IMR-90 (cell line): ENCODE measurements around the gene EHBP1. TPM values are rescaled to one million over a fixed set of nuclear protein-coding genes. Genes with fewer than 3 reads are reported as not detected.

Experiments
- ATAC-seq: fragments of 200-7000 bp; cut with Tn5 transposase; 2 replicates; pipeline ENCODE4 v1.9.1; 2020; ENCODE audit warnings: low read depth, mild to moderate bottlenecking, moderate library complexity
- BruUV-seq: library from RNA; stranded (reverse); fragments of 400-500 nt; replicated peaks from 2 replicates; lab custom pipeline; 2021; lab: Mats Ljungman, UMichigan
- CTCF ChIA-PET: fragments of 300-600 bp; formaldehyde crosslinking; extraction: SDS; loops from one replicate; lab custom pipeline; 2021; ENCODE audit warnings: antibody characterized with exemption; lab: Yijun Ruan, JAX
- POLR2A ChIA-PET: fragments of 300-600 bp; sonication (Branson Sonifier 250); formaldehyde crosslinking; loops from one replicate; lab custom pipeline; 2022; ENCODE audit warnings: antibody characterized with exemption; ENCODE audit not compliant: unreplicated experiment; lab: Charles Lee
- DNase-seq: peaks from one replicate; pipeline ENCODE4 v3.0.0; 2013
- H2AFZ ChIP-seq: replicated peaks from 2 replicates; pipeline ENCODE3; 2013; ENCODE audit warnings: low read length, mild to moderate bottlenecking; ENCODE audit not compliant: poor library complexity
- H2AK5ac ChIP-seq: 2 replicates; pipeline ENCODE4 v1.6.1; 2013; ENCODE audit warnings: low read depth, low read length, inconsistent platforms
- H2AK9ac ChIP-seq: replicated peaks from 2 replicates; pipeline ENCODE3; 2013; ENCODE audit warnings: mild to moderate bottlenecking, low read depth, low read length, moderate library complexity; ENCODE audit not compliant: poor library complexity
- H2BK120ac ChIP-seq: 2 replicates; pipeline ENCODE4 v1.6.1; 2013; ENCODE audit warnings: low read depth, low read length, inconsistent platforms
- H2BK15ac ChIP-seq: 3 replicates; pipeline ENCODE4 v1.6.1; 2013; ENCODE audit warnings: low read depth, low read length, inconsistent platforms
- H2BK20ac ChIP-seq: 2 replicates; pipeline ENCODE4 v1.6.1; 2013; ENCODE audit warnings: low read depth, mild to moderate bottlenecking, inconsistent platforms, low read length, moderate library complexity
- H2BK5ac ChIP-seq: 2 replicates; pipeline ENCODE4 v1.6.1; 2013; ENCODE audit warnings: mild to moderate bottlenecking, low read depth, low read length, inconsistent platforms; ENCODE audit not compliant: poor library complexity, severe bottlenecking
- H3K14ac ChIP-seq: replicated peaks from 2 replicates; pipeline ENCODE4 v1.6.1; 2013; ENCODE audit warnings: low read depth, low read length, inconsistent platforms
- H3K18ac ChIP-seq: 2 replicates; pipeline ENCODE4 v1.6.1; 2013; ENCODE audit warnings: low read depth, low read length, control low read depth
- H3K23ac ChIP-seq: 2 replicates; pipeline ENCODE4 v1.6.1; 2013; ENCODE audit warnings: low read depth, low read length, inconsistent platforms
- H3K27ac ChIP-seq: 2 replicates; pipeline ENCODE4 v1.5.1; 2013; ENCODE audit warnings: mild to moderate bottlenecking, control low read depth, low read length; ENCODE audit not compliant: insufficient read depth
- H3K27me3 ChIP-seq: 2 replicates; pipeline ENCODE4 v1.6.1; 2013; ENCODE audit warnings: low read length; ENCODE audit not compliant: control insufficient read depth, insufficient read depth
- H3K36me3 ChIP-seq: 2 replicates; pipeline ENCODE4 v1.6.1; 2013; ENCODE audit warnings: low read length, mixed read lengths; ENCODE audit not compliant: control insufficient read depth, insufficient read depth
- H3K4ac ChIP-seq: 2 replicates; pipeline ENCODE4 v1.6.1; 2013; ENCODE audit warnings: low read depth, low read length, inconsistent platforms
- H3K4me1 ChIP-seq: 2 replicates; pipeline ENCODE4 v1.6.1; 2013; ENCODE audit warnings: low read length, mixed read lengths; ENCODE audit not compliant: control insufficient read depth, insufficient read depth
- H3K4me2 ChIP-seq: 2 replicates; pipeline ENCODE4 v1.6.1; 2013; ENCODE audit warnings: low read depth, mild to moderate bottlenecking, control low read depth, low read length, moderate library complexity
- H3K4me3 ChIP-seq: 2 replicates; pipeline ENCODE4 v1.5.1; 2013; ENCODE audit warnings: low read depth, mild to moderate bottlenecking, control low read depth, low read length, moderate library complexity; ENCODE audit not compliant: insufficient read depth
- H3K56ac ChIP-seq: 2 replicates; pipeline ENCODE4 v1.6.1; 2013; ENCODE audit warnings: low read length, inconsistent platforms; ENCODE audit not compliant: insufficient read depth; ENCODE audit errors: extremely low read depth
- H3K79me1 ChIP-seq, 2 experiments: 2 replicates each; pipeline ENCODE4 v1.6.1; 2013; ENCODE audit warnings: low read length in 2 of 2, inconsistent platforms in 1 of 2, low read depth in 1 of 2
- H3K9ac ChIP-seq: 2 replicates; pipeline ENCODE4 v1.6.1; 2013; ENCODE audit warnings: low read depth, low read length, control low read depth
- H3K9me1 ChIP-seq: 2 replicates; pipeline ENCODE4 v1.6.1; 2013; ENCODE audit warnings: low read length, inconsistent platforms; ENCODE audit not compliant: insufficient read depth
- H3K9me3 ChIP-seq: 2 replicates; pipeline ENCODE4 v1.6.1; 2013; ENCODE audit warnings: low read length; ENCODE audit not compliant: control insufficient read depth, insufficient read depth
- H4K20me1 ChIP-seq: 2 replicates; pipeline ENCODE4 v1.6.1; 2013; ENCODE audit warnings: low read length, inconsistent platforms; ENCODE audit not compliant: insufficient read depth
- H4K5ac ChIP-seq: 2 replicates; pipeline ENCODE4 v1.6.1; 2013; ENCODE audit warnings: mild to moderate bottlenecking, low read depth, low read length, control low read depth
- H4K8ac ChIP-seq, 2 experiments: 2 replicates each; pipeline ENCODE4 v1.6.1; 2013; ENCODE audit warnings: low read depth in 2 of 2, low read length in 2 of 2, control low read depth in 1 of 2, inconsistent platforms in 1 of 2
- H4K91ac ChIP-seq: 2 replicates; pipeline ENCODE4 v1.6.1; 2013; ENCODE audit warnings: low read depth, low read length, inconsistent platforms; ENCODE audit not compliant: insufficient read depth
- BHLHE40 ChIP-seq: fragments of 150-350 bp; IDR thresholded peaks from 2 replicates; pipeline ENCODE4 v1.6.1; 2016; ENCODE audit warnings: mild to moderate bottlenecking, low read depth, low read length
- CEBPB ChIP-seq: IDR thresholded peaks from 2 replicates; pipeline ENCODE4 v1.6.1; 2012; ENCODE audit warnings: low read depth, low read length, improper control_type of control experiment
- CHD1 ChIP-seq: IDR thresholded peaks from 2 replicates; pipeline ENCODE4 v1.6.1; 2012; ENCODE audit warnings: low read depth, low read length, improper control_type of control experiment
- FOS ChIP-seq: fragments of 150-350 bp; IDR thresholded peaks from 2 replicates; pipeline ENCODE4 v1.6.1; 2016; ENCODE audit warnings: low read depth, low read length
- MAFK ChIP-seq: IDR thresholded peaks from 2 replicates; pipeline ENCODE4 v1.6.1; 2012; ENCODE audit warnings: low read depth, low read length, improper control_type of control experiment
- MAZ ChIP-seq: IDR thresholded peaks from 2 replicates; pipeline ENCODE4 v1.6.1; 2012; ENCODE audit warnings: low read depth, mild to moderate bottlenecking, low read length, improper control_type of control experiment, moderate library complexity, borderline replicate concordance
- MXI1 ChIP-seq: IDR thresholded peaks from 2 replicates; pipeline ENCODE4 v1.6.1; 2012; ENCODE audit warnings: low read depth, mild to moderate bottlenecking, low read length, moderate library complexity, borderline replicate concordance
- NFE2L2 ChIP-seq: fragments of 150-350 bp; IDR thresholded peaks from 2 replicates; pipeline ENCODE4 v1.6.1; 2016; ENCODE audit warnings: low read depth, mild to moderate bottlenecking, low read length
- POLR2A ChIP-seq: IDR thresholded peaks from 2 replicates; pipeline ENCODE4 v1.6.1; 2012; ENCODE audit warnings: mild to moderate bottlenecking, low read depth, low read length
- RAD21 ChIP-seq: IDR thresholded peaks from 2 replicates; pipeline ENCODE4 v1.6.1; 2012; ENCODE audit warnings: low read length, improper control_type of control experiment
- RCOR1 ChIP-seq: IDR thresholded peaks from 2 replicates; pipeline ENCODE4 v1.6.1; 2012; ENCODE audit warnings: mild to moderate bottlenecking, low read length, improper control_type of control experiment; ENCODE audit not compliant: insufficient replicate concordance
- RFX5 ChIP-seq: IDR thresholded peaks from 2 replicates; pipeline ENCODE4 v1.8.0; 2012; ENCODE audit warnings: low read depth, mild to moderate bottlenecking, low read length, moderate library complexity
- SMC3 ChIP-seq: fragments of 150-350 bp; IDR thresholded peaks from 2 replicates; pipeline ENCODE4 v1.6.1; 2016; ENCODE audit warnings: low read depth, mild to moderate bottlenecking, antibody characterized with exemption, low read length, moderate library complexity
- WGBS, 2 experiments: methylation state at CpG; one replicate each; pipeline versions ENCODE4 v1.1.5 to v1.1.7; 2013; ENCODE audit warnings: missing lambda C conversion rate in 2 of 2; ENCODE audit not compliant: insufficient read length in 1 of 2; ENCODE audit errors: extremely low coverage in 2 of 2; 5-methylcytosine and 5-hydroxymethylcytosine counted together
- dilution Hi-C: fragments of 300-500 bp; cut with HindIII; formaldehyde crosslinking; loops from one replicate; pipeline ENCODE4 v1.14.3; 2018; ENCODE audit warnings: low sequenced_read_pairs; ENCODE audit not compliant: unreplicated experiment
- in situ Hi-C: fragments of 300-500 bp; cut with MboI; formaldehyde crosslinking; loops from 3 replicates; pipeline ENCODE4 v1.14.3; 2019; ENCODE audit warnings: low sequenced_read_pairs, inconsistent platforms, mixed read lengths
- intact Hi-C: fragments of 100-400 bp; cut with micrococcal nuclease; formaldehyde crosslinking; loops from 2 replicates; pipeline ENCODE4 v1.10.0; 2022
- polyA plus RNA-seq, 3 experiments: library from polyadenylated mRNA; depleted of rRNA; stranded (reverse); fragments of >200 nt; gene quantifications; 2 replicates each; pipeline ENCODE4 v1.2.3, GENCODE V29; 2012; ENCODE audit warnings: low replicate concordance in 1 of 3
- total RNA-seq: library from RNA; depleted of rRNA; stranded (reverse); fragments of >200 nt; gene quantifications from 2 replicates; pipeline ENCODE4 v1.2.3, GENCODE V29; 2012
- TF ChIP-seq, protein P1 (sequence below): fragments of 150-350 bp; IDR thresholded peaks from 2 replicates; pipeline ENCODE4 v1.6.1; 2016; ENCODE audit warnings: low read depth, mild to moderate bottlenecking, low read length, moderate library complexity, borderline replicate concordance
- TF ChIP-seq, protein P2 (sequence below): fragments of 150-350 bp; IDR thresholded peaks from 2 replicates; pipeline ENCODE4 v1.6.1; 2017; ENCODE audit warnings: mild to moderate bottlenecking, antibody characterized with exemption, low read length, low read depth
- TF ChIP-seq, protein P3 (sequence below): conservative IDR thresholded peaks from 2 replicates; pipeline ENCODE4 v1.5.1; 2012; ENCODE audit warnings: mild to moderate bottlenecking, low read depth, low read length, improper control_type of control experiment

The EHBP1 gene
- total and polyA plus RNA-seq, 2 of the 4 experiments (the other 2 are of a cell fraction): 28.3 to 44.4 TPM

DNA sequence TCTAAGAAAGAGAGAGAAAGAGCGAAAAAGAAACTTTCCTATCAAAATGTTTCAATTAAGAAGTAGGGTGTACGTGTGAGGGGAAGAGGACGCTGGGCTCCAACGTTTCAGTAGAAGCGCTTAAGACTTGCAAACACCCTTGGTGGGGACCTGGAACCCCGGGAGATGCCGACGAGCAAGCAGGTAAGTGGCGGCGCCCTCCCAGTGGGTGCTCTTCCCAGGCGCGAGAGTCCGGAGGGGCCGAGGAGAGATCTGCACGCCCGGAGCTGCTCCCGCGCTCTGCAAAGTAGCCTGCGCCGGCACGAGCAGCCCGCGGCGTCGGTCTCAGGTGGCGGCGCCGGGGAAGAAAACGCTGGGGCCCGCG lies 344.4 kb downstream of the EHBP1 start:
- H3K23ac ChIP-seq: no peak overlapping the region
- H2BK15ac ChIP-seq: no peak overlapping the region
- no peak overlapping the region for H2BK20ac ChIP-seq
- peaks cover 71% of the 10 kb centered on the region for H3K27me3 ChIP-seq
- H3K9me1 ChIP-seq: no peaks in the 10 kb centered on the region
- peak overlapping the region; percentile 61 for H3K4me3 ChIP-seq
- H3K18ac ChIP-seq: no peak overlapping the region
- H4K91ac ChIP-seq: no peak overlapping the region
- dilution Hi-C loops (no loop called here), intact Hi-C loops (no loop called here), in situ Hi-C loops (loop anchor here (25.0 kb wide), 1 partner anchor 588 kb away; no protein-coding TSS in a partner anchor)
- 1% methylated on average over 15 of the region's 31 CpGs; no CpG with 5 or more reads in 1 of the 2 experiments for WGBS, 2 experiments
- peaks cover 9% of the 10 kb centered on the region; the same call in 1 of the 2 replicates for H4K20me1 ChIP-seq
- H2BK120ac ChIP-seq: no peak overlapping the region
- H2AK9ac ChIP-seq: no peak overlapping the region
- H3K4ac ChIP-seq: no peak overlapping the region
- H4K8ac ChIP-seq: no peak overlapping the region
- H3K4me2 ChIP-seq: peak overlapping the region; percentile 98
- no peak overlapping the region for H3K14ac ChIP-seq
- H3K36me3 ChIP-seq: peaks cover 6% of the 10 kb centered on the region
- H2AK5ac ChIP-seq: no peak overlapping the region
- H3K4me1 ChIP-seq: peaks cover 5% of the 10 kb centered on the region
- no peak overlapping the region for H3K56ac ChIP-seq
- DNase-seq (peak; percentile 8), ATAC-seq (peak; percentile 55)
- no peak overlapping the region for H4K5ac ChIP-seq
- peaks cover 35% of the 10 kb centered on the region for H3K9me3 ChIP-seq
- no TSS peak for BruUV-seq
- no peak overlapping the region for H3K27ac ChIP-seq
- no peak overlapping the region for H3K9ac ChIP-seq
- H2BK5ac ChIP-seq: no peak overlapping the region
- ChIA-PET POLR2A (no interaction called here), CTCF (no interaction called here)
- H2AFZ ChIP-seq: peak overlapping the region; percentile 84
- no peaks in the 10 kb centered on the region for H3K79me1 ChIP-seq
- TF ChIP-seq, protein P1, sequence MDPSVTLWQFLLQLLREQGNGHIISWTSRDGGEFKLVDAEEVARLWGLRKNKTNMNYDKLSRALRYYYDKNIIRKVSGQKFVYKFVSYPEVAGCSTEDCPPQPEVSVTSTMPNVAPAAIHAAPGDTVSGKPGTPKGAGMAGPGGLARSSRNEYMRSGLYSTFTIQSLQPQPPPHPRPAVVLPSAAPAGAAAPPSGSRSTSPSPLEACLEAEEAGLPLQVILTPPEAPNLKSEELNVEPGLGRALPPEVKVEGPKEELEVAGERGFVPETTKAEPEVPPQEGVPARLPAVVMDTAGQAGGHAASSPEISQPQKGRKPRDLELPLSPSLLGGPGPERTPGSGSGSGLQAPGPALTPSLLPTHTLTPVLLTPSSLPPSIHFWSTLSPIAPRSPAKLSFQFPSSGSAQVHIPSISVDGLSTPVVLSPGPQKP: no peak
- TF ChIP-seq RAD21 (no peak), MAFK (no peak), RCOR1 (no peak), FOS (no peak), POLR2A (no peak), NFE2L2 (no peak), RFX5 (no peak), BHLHE40 (no peak), MXI1 (no peak), CEBPB (no peak), SMC3 (no peak), MAZ (no peak), CHD1 (no peak)
- TF ChIP-seq, protein P2, sequence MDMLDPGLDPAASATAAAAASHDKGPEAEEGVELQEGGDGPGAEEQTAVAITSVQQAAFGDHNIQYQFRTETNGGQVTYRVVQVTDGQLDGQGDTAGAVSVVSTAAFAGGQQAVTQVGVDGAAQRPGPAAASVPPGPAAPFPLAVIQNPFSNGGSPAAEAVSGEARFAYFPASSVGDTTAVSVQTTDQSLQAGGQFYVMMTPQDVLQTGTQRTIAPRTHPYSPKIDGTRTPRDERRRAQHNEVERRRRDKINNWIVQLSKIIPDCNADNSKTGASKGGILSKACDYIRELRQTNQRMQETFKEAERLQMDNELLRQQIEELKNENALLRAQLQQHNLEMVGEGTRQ: no peak
- TF ChIP-seq, protein P3, sequence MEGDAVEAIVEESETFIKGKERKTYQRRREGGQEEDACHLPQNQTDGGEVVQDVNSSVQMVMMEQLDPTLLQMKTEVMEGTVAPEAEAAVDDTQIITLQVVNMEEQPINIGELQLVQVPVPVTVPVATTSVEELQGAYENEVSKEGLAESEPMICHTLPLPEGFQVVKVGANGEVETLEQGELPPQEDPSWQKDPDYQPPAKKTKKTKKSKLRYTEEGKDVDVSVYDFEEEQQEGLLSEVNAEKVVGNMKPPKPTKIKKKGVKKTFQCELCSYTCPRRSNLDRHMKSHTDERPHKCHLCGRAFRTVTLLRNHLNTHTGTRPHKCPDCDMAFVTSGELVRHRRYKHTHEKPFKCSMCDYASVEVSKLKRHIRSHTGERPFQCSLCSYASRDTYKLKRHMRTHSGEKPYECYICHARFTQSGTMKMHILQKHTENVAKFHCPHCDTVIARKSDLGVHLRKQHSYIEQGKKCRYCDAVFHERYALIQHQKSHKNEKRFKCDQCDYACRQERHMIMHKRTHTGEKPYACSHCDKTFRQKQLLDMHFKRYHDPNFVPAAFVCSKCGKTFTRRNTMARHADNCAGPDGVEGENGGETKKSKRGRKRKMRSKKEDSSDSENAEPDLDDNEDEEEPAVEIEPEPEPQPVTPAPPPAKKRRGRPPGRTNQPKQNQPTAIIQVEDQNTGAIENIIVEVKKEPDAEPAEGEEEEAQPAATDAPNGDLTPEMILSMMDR: no peak
